M059J (cell line): ENCODE data around the gene ZDHHC13. TPM values are rescaled to one million over a fixed set of nuclear protein-coding genes. Genes with fewer than 3 reads are reported as not detected.

Experiments used
- DNase-seq: peaks from one replicate; pipeline ENCODE4 v3.0.0-alpha.2; 2012; ENCODE audit warnings: low read depth
- total RNA-seq: library from RNA; depleted of rRNA; stranded (reverse); fragments of >200 nt; shearing (Covaris generic); gene quantifications from 2 replicates; pipeline ENCODE4 v1.2.3, GENCODE V29; 2014; rRNA removed

Gene ZDHHC13
- 41.1 and 55.5 TPM in 2 replicates for total RNA-seq

- peak; percentile 94 for DNase-seq
Measured at GRCh38 chr11:19116971-19117759, at the start of gene ZDHHC13. Gene ZDHHC13, plus strand, starts transcription at chr11:19117168. Its CDS starts 82 bp downstream, at chr11:19117250.

- DNase-seq, result peak; percentile 86
Measured at GRCh38 chr11:19071255-19071654, 45.7 kb upstream of the ZDHHC13 start.

GRCh38 chr11:19072464-19072863 is 44.5 kb upstream of the ZDHHC13 start:
- no peak for DNase-seq

- DNase-seq, result no peak
Measured at GRCh38 chr11:19073454-19074415, 43.2 kb upstream of the ZDHHC13 start.

GRCh38 chr11:19075636-19076035 is 41.3 kb upstream of the ZDHHC13 start:
- no peak for DNase-seq

GRCh38 chr11:19076744-19077589 is 40.0 kb upstream of the ZDHHC13 start:
- peak; percentile 62 for DNase-seq

GRCh38 chr11:19077965-19078364 is 39.0 kb upstream of the ZDHHC13 start:
- DNase-seq, result no peak

GRCh38 chr11:19079643-19080440 is 37.1 kb upstream of the ZDHHC13 start:
- peak; percentile 99 for DNase-seq

- peak; percentile 99 for DNase-seq
Measured at GRCh38 chr11:19080579-19080993, 36.4 kb upstream of the ZDHHC13 start.

GRCh38 chr11:19083166-19083565 is 33.8 kb upstream of the ZDHHC13 start:
- peak; percentile 60 for DNase-seq

GRCh38 chr11:19084661-19085315 is 32.2 kb upstream of the ZDHHC13 start:
- DNase-seq, result peak; percentile 32

GRCh38 chr11:19087658-19088057 is 29.3 kb upstream of the ZDHHC13 start:
- DNase-seq, result peak; percentile 95

- DNase-seq, result no peak
Measured at GRCh38 chr11:19088791-19089190, 28.2 kb upstream of the ZDHHC13 start.

GRCh38 chr11:19089421-19089820 is 27.5 kb upstream of the ZDHHC13 start:
- no peak for DNase-seq

GRCh38 chr11:19091366-19091765 is 25.6 kb upstream of the ZDHHC13 start:
- DNase-seq, result no peak

GRCh38 chr11:19092342-19092741 is 24.6 kb upstream of the ZDHHC13 start:
- no peak for DNase-seq

GRCh38 chr11:19092850-19093249 is 24.1 kb upstream of the ZDHHC13 start:
- DNase-seq, result no peak

GRCh38 chr11:19093976-19094375 is 23.0 kb upstream of the ZDHHC13 start:
- DNase-seq, result peak; percentile 91

- DNase-seq, result no peak
Measured at GRCh38 chr11:19094859-19095258, 22.1 kb upstream of the ZDHHC13 start.

- no peak for DNase-seq
Measured at GRCh38 chr11:19099093-19099492, 17.9 kb upstream of the ZDHHC13 start.
